ENCODE data around the gene TRPM4.
"Not testable (repeated sequence)": the region's sequence is repeated elsewhere in the genome, so short reads cannot be mapped to it uniquely, and the experiment has no call there.

Gene TRPM4

GRCh38 chr19:49157445-49158224, at the start of gene TRPM4:
TSS of gene TRPM4 (plus strand) at chr19:49157792. CDS start at chr19:49157867, 75 bp downstream.
- DNase-seq: peak; percentile 35

GRCh38 chr19:49109051-49109450, 48.5 kb upstream of the TRPM4 start:
- no peak for DNase-seq

- DNase-seq: no peak
Measured at GRCh38 chr19:49109569-49110233, 47.9 kb upstream of the TRPM4 start.

GRCh38 chr19:49110567-49110966, 47.0 kb upstream of the TRPM4 start:
- DNase-seq: no peak

GRCh38 chr19:49111218-49111998, 46.2 kb upstream of the TRPM4 start:
- no peak for DNase-seq

GRCh38 chr19:49113762-49114629, 43.6 kb upstream of the TRPM4 start, which contains the start of gene LIN7B:
TSS of gene LIN7B (plus strand) at chr19:49114370. CDS start at chr19:49114405, 35 bp downstream.
- peak; percentile 88 for DNase-seq

GRCh38 chr19:49114630-49115363, 42.8 kb upstream of the TRPM4 start:
- peak; percentile 61 for DNase-seq

- no peak for DNase-seq
Measured at GRCh38 chr19:49116544-49116943, 41.0 kb upstream of the TRPM4 start.

- DNase-seq: no peak
Measured at GRCh38 chr19:49117677-49118564, 39.7 kb upstream of the TRPM4 start.

GRCh38 chr19:49118565-49119410, 38.8 kb upstream of the TRPM4 start, which contains the start of gene C19orf73:
TSS of gene C19orf73 (minus strand) at chr19:49119143. CDS start at chr19:49119022, 121 bp downstream.
- peak; percentile 97 for DNase-seq

- peak; percentile 42 for DNase-seq
Measured at GRCh38 chr19:49119411-49120324, 37.9 kb upstream of the TRPM4 start, which contains the start of gene PPFIA3. TSS of gene PPFIA3 (plus strand) at chr19:49119544. CDS start at chr19:49127874, 8,330 bp downstream.

- no peak for DNase-seq
Measured at GRCh38 chr19:49120325-49120683, 37.3 kb upstream of the TRPM4 start.

GRCh38 chr19:49120868-49121267, 36.7 kb upstream of the TRPM4 start:
- DNase-seq: no peak

GRCh38 chr19:49121841-49122240, 35.8 kb upstream of the TRPM4 start:
- not testable (repeated sequence) for DNase-seq

- DNase-seq: not testable (repeated sequence)
Measured at GRCh38 chr19:49123285-49123684, 34.3 kb upstream of the TRPM4 start.

GRCh38 chr19:49125025-49125731, 32.4 kb upstream of the TRPM4 start:
- no peak for DNase-seq

- DNase-seq: no peak
Measured at GRCh38 chr19:49126575-49126974, 31.0 kb upstream of the TRPM4 start.

GRCh38 chr19:49127225-49127624, 30.4 kb upstream of the TRPM4 start:
- DNase-seq: not testable (repeated sequence)

Measured in activated T-cell treated with anti-CD3 and anti-CD28 coated beads, Interleukin-2, amount 50 U/mL, for 1 hour (primary cell).